ENCODE measurements around the gene FAM107B.

DNA sequence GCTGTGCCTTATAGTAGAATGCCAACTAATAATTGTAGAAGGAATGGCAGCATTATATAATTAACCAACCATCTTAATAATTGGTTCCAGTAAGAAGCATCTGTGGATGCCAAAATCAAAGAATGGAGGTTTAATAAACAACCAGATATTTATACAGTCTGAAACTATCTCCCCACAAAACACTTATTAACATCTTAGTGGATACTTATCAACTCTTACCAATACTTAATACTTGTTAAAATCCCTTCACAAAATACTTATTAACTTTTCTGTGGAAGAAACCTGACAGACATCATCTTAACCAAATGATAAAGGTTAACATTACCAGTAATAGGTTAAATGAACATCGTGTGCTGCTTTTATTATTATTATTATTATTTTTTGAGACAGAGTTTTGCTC lies 29.1 kb upstream of the FAM107B start:
- no peak for TF ChIP-seq POLR2AphosphoS5 (IDR thresholded peaks at IDR 0.05)
- TF ChIP-seq POLR2A (IDR thresholded peaks at IDR 0.05), result no peak
- TF ChIP-seq EP300 (IDR thresholded peaks at IDR 0.05), result no peak
- TF ChIP-seq, protein P1, sequence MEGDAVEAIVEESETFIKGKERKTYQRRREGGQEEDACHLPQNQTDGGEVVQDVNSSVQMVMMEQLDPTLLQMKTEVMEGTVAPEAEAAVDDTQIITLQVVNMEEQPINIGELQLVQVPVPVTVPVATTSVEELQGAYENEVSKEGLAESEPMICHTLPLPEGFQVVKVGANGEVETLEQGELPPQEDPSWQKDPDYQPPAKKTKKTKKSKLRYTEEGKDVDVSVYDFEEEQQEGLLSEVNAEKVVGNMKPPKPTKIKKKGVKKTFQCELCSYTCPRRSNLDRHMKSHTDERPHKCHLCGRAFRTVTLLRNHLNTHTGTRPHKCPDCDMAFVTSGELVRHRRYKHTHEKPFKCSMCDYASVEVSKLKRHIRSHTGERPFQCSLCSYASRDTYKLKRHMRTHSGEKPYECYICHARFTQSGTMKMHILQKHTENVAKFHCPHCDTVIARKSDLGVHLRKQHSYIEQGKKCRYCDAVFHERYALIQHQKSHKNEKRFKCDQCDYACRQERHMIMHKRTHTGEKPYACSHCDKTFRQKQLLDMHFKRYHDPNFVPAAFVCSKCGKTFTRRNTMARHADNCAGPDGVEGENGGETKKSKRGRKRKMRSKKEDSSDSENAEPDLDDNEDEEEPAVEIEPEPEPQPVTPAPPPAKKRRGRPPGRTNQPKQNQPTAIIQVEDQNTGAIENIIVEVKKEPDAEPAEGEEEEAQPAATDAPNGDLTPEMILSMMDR (IDR thresholded peaks at IDR 0.05), result no peak

Measured in gastroesophageal sphincter (tissue), 3 donors.